NCI-H2081 (cell line): Measurements from ENCODE around the gene FRRS1L.

Experiments
- DNase-seq, 2 experiments: peaks; one replicate each; lab custom pipeline; 2025; lab: John Stamatoyannopoulos, UW

The FRRS1L gene

GRCh38 chr9:109176963-109177362 lies 9.9 kb upstream of the FRRS1L start:
- no peak for DNase-seq

GRCh38 chr9:109176386-109176785 lies 9.3 kb upstream of the FRRS1L start:
- no peak for DNase-seq

- no peak for DNase-seq
Observed at GRCh38 chr9:109172935-109173334, 5.9 kb upstream of the FRRS1L start.

GRCh38 chr9:109171926-109172325 lies 4.9 kb upstream of the FRRS1L start:
- no peak for DNase-seq

- DNase-seq, result no peak
Observed at GRCh38 chr9:109168170-109168569, 1.1 kb upstream of the FRRS1L start.

GRCh38 chr9:109167716-109168115 lies 667 bp upstream of the FRRS1L start:
- DNase-seq, result no peak

GRCh38 chr9:109166171-109166770 lies 778 bp downstream of the FRRS1L start:
- peak in 1 of 2 experiments; percentile 14 for DNase-seq

- DNase-seq, result no peak
Observed at GRCh38 chr9:109164042-109164441, 3.0 kb downstream of the FRRS1L start.

GRCh38 chr9:109163194-109163593 lies 3.9 kb downstream of the FRRS1L start:
- DNase-seq, result no peak

- DNase-seq, result no peak
Observed at GRCh38 chr9:109162677-109163076, 4.4 kb downstream of the FRRS1L start.

GRCh38 chr9:109161471-109161870 lies 5.6 kb downstream of the FRRS1L start:
- no peak for DNase-seq

- no peak for DNase-seq
Observed at GRCh38 chr9:109159583-109159982, 7.5 kb downstream of the FRRS1L start.

GRCh38 chr9:109158651-109159050 lies 8.4 kb downstream of the FRRS1L start:
- no peak for DNase-seq

- DNase-seq, result no peak
Observed at GRCh38 chr9:109156708-109157107, 10.3 kb downstream of the FRRS1L start.

GRCh38 chr9:109150925-109151545 lies 16.0 kb downstream of the FRRS1L start:
- DNase-seq, result no peak

GRCh38 chr9:109149722-109150121 lies 17.3 kb downstream of the FRRS1L start:
- no peak for DNase-seq

- DNase-seq, result no peak
Observed at GRCh38 chr9:109149089-109149488, 18.0 kb downstream of the FRRS1L start.

GRCh38 chr9:109145051-109145450 lies 22.0 kb downstream of the FRRS1L start:
- DNase-seq, result no peak

GRCh38 chr9:109143881-109144562 lies 23.0 kb downstream of the FRRS1L start:
- DNase-seq, result peak in 1 of 2 experiments; percentile 20

- DNase-seq, result no peak
Observed at GRCh38 chr9:109141375-109141774, 25.7 kb downstream of the FRRS1L start.

GRCh38 chr9:109139851-109140250 lies 27.2 kb downstream of the FRRS1L start:
- DNase-seq, result no peak

- DNase-seq, result no peak
Observed at GRCh38 chr9:109138421-109138820, 28.6 kb downstream of the FRRS1L start.

GRCh38 chr9:109134167-109134578 lies 32.9 kb downstream of the FRRS1L start:
- DNase-seq, result no peak
